Keratinocyte (primary cell): ENCODE measurements around the gene TCF20. TPM values are rescaled to one million over a fixed set of nuclear protein-coding genes. Genes with fewer than 3 reads are reported as not detected.

Experiments used
- DNase-seq: peaks from one replicate; pipeline ENCODE4 v3.0.0-alpha.2; 2011; ENCODE audit warnings: low read depth, missing footprints, low spot score
- FAIRE-seq: peaks from 2 replicates; lab custom pipeline; 2011; peaks lifted over from hg19 to GRCh38; lab: Jason Lieb, UNC
- H2AFZ ChIP-seq: 2 replicates; pipeline ENCODE4 v1.6.0; 2012; ENCODE audit warnings: low read length, control low read depth, inconsistent platforms; ENCODE audit not compliant: control insufficient read depth
- H3K27ac ChIP-seq: 2 replicates; pipeline ENCODE4 v1.5.1; 2011; ENCODE audit warnings: low read length; ENCODE audit not compliant: control insufficient read depth, insufficient read depth
- H3K27me3 ChIP-seq: 3 replicates; pipeline ENCODE4 v1.6.0; 2011; ENCODE audit warnings: low read length; ENCODE audit not compliant: control insufficient read depth, insufficient read depth; ENCODE audit errors: extremely low read depth
- H3K36me3 ChIP-seq, 2 experiments: 2 replicates in 1 of 2; 3 replicates in 1 of 2; pipeline ENCODE4 v1.5.1; 2011; ENCODE audit warnings: low read length in 2 of 2, mild to moderate bottlenecking in 1 of 2; ENCODE audit not compliant: control insufficient read depth in 2 of 2, insufficient read depth in 2 of 2; ENCODE audit errors: extremely low read depth in 1 of 2
- H3K4me1 ChIP-seq: 3 replicates; pipeline ENCODE4 v1.5.1; 2011; ENCODE audit warnings: low read length; ENCODE audit not compliant: control insufficient read depth, insufficient read depth; ENCODE audit errors: extremely low read depth
- H3K4me2 ChIP-seq: 3 replicates; pipeline ENCODE4 v1.6.0; 2011; ENCODE audit warnings: low read depth, low read length; ENCODE audit not compliant: control insufficient read depth, insufficient read depth; ENCODE audit errors: extremely low read depth
- H3K4me3 ChIP-seq, 3 experiments: fragments of 200-600 bp in 1 of 3; sonication (generic) in 1 of 3; 2 replicates in 2 of 3; 3 replicates in 1 of 3; pipeline ENCODE4 v1.5.1; 2011 to 2016; ENCODE audit warnings: low read length in 3 of 3, mild to moderate bottlenecking in 3 of 3, control low read depth in 2 of 3, inconsistent platforms in 1 of 3, low read depth in 1 of 3, mixed read lengths in 1 of 3, mixed run types in 1 of 3, moderate library complexity in 1 of 3; ENCODE audit not compliant: control insufficient read depth in 2 of 3, insufficient read depth in 2 of 3; ENCODE audit errors: extremely low read depth in 1 of 3
- H3K79me2 ChIP-seq: 2 replicates; pipeline ENCODE4 v1.6.0; 2012; ENCODE audit warnings: low read length; ENCODE audit not compliant: control insufficient read depth, insufficient read depth
- H3K9ac ChIP-seq: 3 replicates; pipeline ENCODE4 v1.6.0; 2011; ENCODE audit warnings: low read length; ENCODE audit not compliant: control insufficient read depth, insufficient read depth; ENCODE audit errors: extremely low read depth
- H3K9me1 ChIP-seq: 3 replicates; pipeline ENCODE4 v1.6.0; 2011; ENCODE audit warnings: low read length; ENCODE audit not compliant: control insufficient read depth, insufficient read depth; ENCODE audit errors: extremely low read depth
- H3K9me3 ChIP-seq: 2 replicates; pipeline ENCODE4 v1.5.1; 2012; ENCODE audit warnings: low read depth, low read length; ENCODE audit not compliant: control insufficient read depth
- H4K20me1 ChIP-seq: 3 replicates; pipeline ENCODE4 v1.6.0; 2011; ENCODE audit warnings: low read length; ENCODE audit not compliant: control insufficient read depth, insufficient read depth; ENCODE audit errors: extremely low read depth
- CTCF ChIP-seq, 3 experiments: IDR thresholded peaks in 1 of 3; conservative IDR thresholded peaks in 1 of 3; optimal IDR thresholded peaks in 1 of 3; 2 replicates in 2 of 3; 3 replicates in 1 of 3; pipeline versions ENCODE3 to v1.5.1; 2011; ENCODE audit warnings: low read length in 3 of 3, mild to moderate bottlenecking in 3 of 3, moderate library complexity in 2 of 3, control low read depth in 1 of 3, inconsistent platforms in 1 of 3; ENCODE audit not compliant: insufficient read depth in 2 of 3; ENCODE audit errors: extremely low read depth in 1 of 3
- EZH2 ChIP-seq: IDR thresholded peaks from one replicate; pipeline ENCODE4 v1.6.1; 2012; ENCODE audit warnings: inconsistent platforms, mild to moderate bottlenecking, low read length, moderate library complexity
- dilution Hi-C: fragments of 300-500 bp; cut with MboI; formaldehyde crosslinking; loops from one replicate; pipeline ENCODE4 v1.7.0; 2020; ENCODE audit warnings: low sequenced_read_pairs; ENCODE audit not compliant: extremely low pct_ligation_motif_present
- polyA plus RNA-seq, 5 experiments: library from polyadenylated mRNA; depleted of rRNA in 3 of 5; stranded (reverse) in 3 of 5; stranded (forward) in 1 of 5; unstranded in 1 of 5; fragments of >200 nt; gene quantifications; 1 replicate in 1 of 5; 2 replicates in 3 of 5; 3 replicates in 1 of 5; pipeline versions ENCODE4 v1.2.1 to v1.2.3, GENCODE V29; 2011 to 2012; ENCODE audit warnings: missing spikeins in 2 of 5, low read depth in 1 of 5, low replicate concordance in 1 of 5

Gene TCF20
- polyA plus RNA-seq, 1 donor (not counting 4 experiments of a cell fraction or from before 2014, with no cell fraction given) = 23.9 TPM

DNA sequence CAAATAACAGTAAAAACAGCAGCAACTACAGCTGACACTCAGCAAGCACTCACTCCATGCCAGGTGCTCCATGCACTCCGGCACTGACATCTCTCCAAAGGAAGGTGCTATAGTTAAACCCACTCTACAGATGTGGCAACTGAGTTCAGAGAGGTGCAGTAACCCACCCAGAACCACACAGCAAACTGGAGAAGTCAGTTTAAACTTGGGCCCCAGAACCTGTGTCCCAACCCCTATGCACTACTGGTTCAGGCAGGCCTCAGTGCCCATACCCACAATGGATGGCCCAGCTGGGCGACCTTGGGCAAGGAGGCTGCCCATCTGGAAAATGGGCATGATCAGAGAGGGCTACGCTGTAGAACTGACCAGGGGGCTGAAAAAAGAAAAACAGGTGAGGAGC lies 26.4 kb upstream of the TCF20 start:
- H3K27ac ChIP-seq = no peak overlapping the region
- no peaks in the 10 kb centered on the region for H4K20me1 ChIP-seq
- no peak overlapping the region for H3K9ac ChIP-seq
- no peaks in the 10 kb centered on the region for H3K79me2 ChIP-seq
- peaks cover 22% of the 10 kb centered on the region for H3K4me1 ChIP-seq
- dilution Hi-C loops = no loop called here
- H3K36me3 ChIP-seq = no peaks in the 10 kb centered on the region
- TF ChIP-seq EZH2 (no peak), CTCF (optimal IDR thresholded peaks at IDR 0.05 in 1 of 3, IDR thresholded peaks at IDR 0.05 in 1 of 3, conservative IDR thresholded peaks at IDR 0.05 in 1 of 3; ENCODE audit: extremely low read depth in 1 of 3, insufficient read depth in 2 of 3, low read length in 3 of 3) (peak in 1 of 3 experiments; percentile 1)
- no peak overlapping the region for H3K4me3 ChIP-seq
- no peak overlapping the region for H2AFZ ChIP-seq
- no peak for DNase-seq
- no peaks in the 10 kb centered on the region for H3K9me1 ChIP-seq
- FAIRE-seq = no peak
- peaks cover 3% of the 10 kb centered on the region for H3K27me3 ChIP-seq
- no peak overlapping the region for H3K4me2 ChIP-seq
- no peaks in the 10 kb centered on the region for H3K9me3 ChIP-seq

GRCh38 chr22:42296381-42296853 lies 26.0 kb upstream of the TCF20 start:
- Histone ChIP-seq H3K27me3 (peaks cover 3% of the 10 kb centered on the region), H3K4me1 (peaks cover 21% of the 10 kb centered on the region), H3K36me3 (no peaks in the 10 kb centered on the region), H3K4me2 (no peak overlapping the region), H3K4me3 (no peak overlapping the region), H3K9ac (no peak overlapping the region), H3K9me3 (no peaks in the 10 kb centered on the region), H3K9me1 (no peaks in the 10 kb centered on the region), H4K20me1 (no peaks in the 10 kb centered on the region), H3K27ac (no peak overlapping the region), H3K79me2 (no peaks in the 10 kb centered on the region), H2AFZ (no peak overlapping the region)
- TF ChIP-seq CTCF (optimal IDR thresholded peaks at IDR 0.05 in 1 of 3, IDR thresholded peaks at IDR 0.05 in 1 of 3, conservative IDR thresholded peaks at IDR 0.05 in 1 of 3; ENCODE audit: extremely low read depth in 1 of 3, insufficient read depth in 2 of 3, low read length in 3 of 3) (peak in 2 of 3 experiments; percentile 3 to 33), EZH2 (no peak)
- DNase-seq = no peak
- no peak for FAIRE-seq
- dilution Hi-C loops = no loop called here
